Stomach (tissue), 9 donors: ENCODE data around the gene MIR17HG. TPM values are rescaled to one million over a fixed set of nuclear protein-coding genes. Genes with fewer than 3 reads are reported as not detected.

Experiments used
- DNase-seq, 2 donors: peaks; one replicate each; pipeline versions ENCODE4 v3.0.0 to v3.0.0-alpha.2; 2013 to 2019
- H3K27ac ChIP-seq, 5 donors: fragments of 200-600 bp in 4 of 5; sonication (generic) in 4 of 5; one replicate each; pipeline ENCODE4 v1.5.1; 2013 to 2019; ENCODE audit warnings: mild to moderate bottlenecking in 1 of 5, moderate library complexity in 1 of 5
- H3K27me3 ChIP-seq, 3 donors: fragments of 200-600 bp; sonication (generic); one replicate each; pipeline ENCODE4 v1.5.1; 2017 to 2019; ENCODE audit warnings: mixed run types in 1 of 3
- H3K36me3 ChIP-seq, 4 donors: fragments of 200-600 bp; sonication (generic); 1 replicate in 3 of 4; 2 replicates in 1 of 4; pipeline ENCODE4 v1.5.1; 2016 to 2019
- H3K4me1 ChIP-seq, 4 donors: fragments of 200-600 bp; sonication (generic); one replicate each; pipeline ENCODE4 v1.5.1; 2016 to 2019
- H3K4me3 ChIP-seq, 4 donors: fragments of 200-600 bp; sonication (generic) in 3 of 4; one replicate each; pipeline ENCODE4 v1.5.1; 2016 to 2019; ENCODE audit warnings: mild to moderate bottlenecking in 1 of 4
- H3K9me3 ChIP-seq, 4 donors: fragments of 200-600 bp; sonication (generic); one replicate each; pipeline ENCODE4 v1.5.1; 2016 to 2019
- CTCF ChIP-seq, 7 experiments: fragments of 450-650 bp in 4 of 7; fragments of 200-600 bp in 3 of 7; sonication (generic) in 3 of 7; IDR thresholded peaks; one replicate each; pipeline ENCODE4 v1.5.1; 2016 to 2019; ENCODE audit warnings: antibody characterized with exemption in 7 of 7, control low read depth in 2 of 7, mild to moderate bottlenecking in 1 of 7
- EP300 ChIP-seq: sonication (generic); formaldehyde crosslinking; IDR thresholded peaks from one replicate; pipeline ENCODE4 v1.6.1; 2017; ENCODE audit warnings: antibody characterized with exemption
- POLR2A ChIP-seq, 4 donors: fragments of 450-650 bp; IDR thresholded peaks; one replicate each; pipeline ENCODE4 v1.6.1; 2016; ENCODE audit warnings: antibody characterized with exemption in 4 of 4, control low read depth in 2 of 4, mild to moderate bottlenecking in 1 of 4, moderate library complexity in 1 of 4
- POLR2AphosphoS5 ChIP-seq, 3 donors: sonication (generic); formaldehyde crosslinking; IDR thresholded peaks; one replicate each; pipeline ENCODE4 v1.6.1; 2016; ENCODE audit warnings: antibody characterized with exemption in 3 of 3
- WGBS, 5 donors: extraction: QIAGEN DNeasy Blood & Tissue Kit in 3 of 5; methylation state at CpG; one replicate each; pipeline versions ENCODE4 v1.1.5 to v1.1.7; 2013 to 2018; 5-methylcytosine and 5-hydroxymethylcytosine counted together
- intact Hi-C: fragments of 100-400 bp; cut with DNase I; formaldehyde crosslinking; loops from one replicate; pipeline ENCODE4 v1.15.1; 2023; ENCODE audit warnings: low total_unique reads
- polyA plus RNA-seq, 3 donors: library from polyadenylated mRNA; stranded (reverse); fragments of 200-250 nt; gene quantifications; one replicate each; pipeline ENCODE4 v1.2.3, GENCODE V29; 2013
- total RNA-seq, 5 donors: library from RNA; depleted of rRNA; stranded (reverse); fragments of >200 nt; gene quantifications; one replicate each; pipeline versions ENCODE4 v1.1.0 to v1.2.3, GENCODE V29; 2014 to 2016
- donor health status: healthy with polysubstance abuse.
- donor health status: Bipolar disorder and iron deficiency.
- donor health status: healthy.

The MIR17HG gene
- total and polyA plus RNA-seq, 8 donors, result 0.87 to 13.2 (median 4.8) TPM; not detected in 3

DNA sequence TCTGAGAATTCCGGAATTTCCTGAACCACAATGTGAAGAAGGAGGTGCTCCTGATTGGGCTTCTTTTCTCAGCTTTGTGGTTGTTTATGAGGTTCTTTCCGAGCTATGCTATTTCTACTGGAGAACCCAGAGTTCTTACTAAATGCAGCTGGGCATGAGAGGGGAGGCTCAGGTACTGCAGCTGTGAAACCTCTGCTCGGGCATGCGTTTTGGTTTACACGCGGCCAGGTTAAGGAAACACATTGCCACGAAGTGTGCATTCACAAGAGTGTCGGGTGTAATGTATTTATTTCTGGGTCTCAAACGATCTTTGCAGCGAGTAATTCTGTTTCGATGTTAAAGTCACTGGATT, 661 bp upstream of the MIR17HG start:
- peaks cover 0 to 19% (median 0%) of the 10 kb centered on the region in 3 donors for H3K27me3 ChIP-seq
- H3K4me3 ChIP-seq, result peak overlapping the region; percentile 75 to 98 (median 91)
- peaks cover 0 to 19% (median 17%) of the 10 kb centered on the region in 4 donors for H3K36me3 ChIP-seq
- TF ChIP-seq POLR2A (IDR thresholded peaks at IDR 0.05) (no peak), CTCF (IDR thresholded peaks at IDR 0.05) (no peak), EP300 (no peak), POLR2AphosphoS5 (IDR thresholded peaks at IDR 0.05) (no peak)
- H3K4me1 ChIP-seq, result peaks cover 10 to 37% (median 25%) of the 10 kb centered on the region in 4 donors
- DNase-seq, result peak in 1 of 2 donors; percentile 71
- intact Hi-C loops, result no loop called here
- WGBS, 5 donors, result 0 to 3% (median 2%) methylated on average over 11 of the region's 11 CpGs
- H3K27ac ChIP-seq, result peak overlapping the region; percentile 86 to 100 (median 96)
- no peaks in the 10 kb centered on the region for H3K9me3 ChIP-seq

- DNase-seq, result peak; percentile 53 to 75
- Histone ChIP-seq H3K4me3 (peak overlapping the region; percentile 75 to 98 (median 91)), H3K4me1 (peaks cover 10 to 42% (median 25%) of the 10 kb centered on the region in 4 donors), H3K9me3 (no peaks in the 10 kb centered on the region), H3K36me3 (peaks cover 0 to 31% (median 27%) of the 10 kb centered on the region in 4 donors), H3K27me3 (peaks cover 0 to 19% (median 0%) of the 10 kb centered on the region in 3 donors), H3K27ac (peak overlapping the region; percentile 89 to 100 (median 96))
- intact Hi-C loops, result no loop called here
- 0 to 1% (median 0%) methylated on average over 28 to 140 of the region's 141 CpGs for WGBS, 5 donors
- TF ChIP-seq POLR2A (IDR thresholded peaks at IDR 0.05), result no peak
- TF ChIP-seq POLR2AphosphoS5 (IDR thresholded peaks at IDR 0.05), result no peak
- TF ChIP-seq CTCF (IDR thresholded peaks at IDR 0.05), result no peak
- no peak for TF ChIP-seq EP300
Observed at GRCh38 chr13:91347996-91348905, 764 bp downstream of the MIR17HG start.

DNA sequence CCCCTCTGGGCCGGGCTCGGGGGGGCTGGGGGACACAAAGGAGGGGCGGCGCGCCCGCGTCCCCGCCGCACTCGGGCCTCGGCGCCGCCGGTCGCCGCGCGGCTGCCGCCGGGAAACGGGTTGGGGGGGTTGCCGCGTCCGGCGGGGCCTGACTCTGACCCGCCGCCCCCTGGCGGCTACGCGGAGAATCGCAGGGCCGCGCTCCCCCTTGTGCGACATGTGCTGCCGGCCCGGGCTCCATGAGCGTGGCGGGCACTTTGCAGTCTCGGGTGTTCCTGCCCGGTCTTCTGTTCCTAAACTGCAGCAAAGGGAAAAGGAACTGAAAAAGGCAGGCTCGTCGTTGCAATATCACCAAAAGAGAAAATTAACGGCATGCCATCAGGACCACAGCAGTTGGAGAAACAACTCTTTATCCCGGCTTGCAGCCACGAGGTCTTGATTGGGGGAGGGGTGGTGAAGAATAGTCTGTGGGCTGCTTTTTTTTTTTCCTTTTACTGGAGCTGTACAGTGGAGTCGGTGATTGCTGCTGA, 1.5 kb downstream of the MIR17HG start:
- peaks cover 10 to 49% (median 28%) of the 10 kb centered on the region in 4 donors for H3K4me1 ChIP-seq
- H3K27ac ChIP-seq, result peak overlapping the region; percentile 89 to 100 (median 96)
- intact Hi-C loops, result no loop called here
- DNase-seq, result peak; percentile 95 to 97
- no peak for TF ChIP-seq EP300
- no peak for TF ChIP-seq POLR2A (IDR thresholded peaks at IDR 0.05)
- TF ChIP-seq CTCF (IDR thresholded peaks at IDR 0.05), result peak in 6 of 7 experiments; percentile 0 to 99 (median 92)
- peak; percentile 26 to 62 (median 37) for TF ChIP-seq POLR2AphosphoS5 (IDR thresholded peaks at IDR 0.05)
- peaks cover 0 to 18% (median 0%) of the 10 kb centered on the region in 3 donors for H3K27me3 ChIP-seq
- H3K9me3 ChIP-seq, result no peaks in the 10 kb centered on the region
- H3K36me3 ChIP-seq, result peaks cover 0 to 38% (median 34%) of the 10 kb centered on the region in 4 donors
- peak overlapping the region; percentile 75 to 98 (median 91) for H3K4me3 ChIP-seq
- 0 to 1% (median 0%) methylated on average over 22 to 46 of the region's 46 CpGs for WGBS, 5 donors
